Calu3 (cell line): ENCODE measurements around the gene RNF39. TPM values are rescaled to one million over a fixed set of nuclear protein-coding genes. Genes with fewer than 3 reads are reported as not detected.

ENCODE experiments used
- BruUV-seq: library from RNA; stranded (reverse); fragments of 400-500 nt; replicated peaks from 2 replicates; lab custom pipeline; 2021; lab: Mats Ljungman, UMichigan
- CTCF ChIA-PET: fragments of 300-600 bp; sonication (Branson Sonifier 250); formaldehyde crosslinking; loops from one replicate; lab custom pipeline; 2022; ENCODE audit warnings: antibody characterized with exemption; lab: Charles Lee
- DNase-seq: peaks from one replicate; pipeline ENCODE4 v3.0.0; 2022
- H3K27ac Mint-ChIP-seq: one replicate; pipeline ENCODE4 v1.8.0; 2022; ENCODE audit warnings: mixed read lengths; ENCODE audit not compliant: unreplicated experiment
- H3K27me3 Mint-ChIP-seq: one replicate; pipeline ENCODE4 v1.8.0; 2022; ENCODE audit warnings: mixed read lengths; ENCODE audit not compliant: unreplicated experiment
- H3K36me3 Mint-ChIP-seq: one replicate; pipeline ENCODE4 v1.8.0; 2022; ENCODE audit warnings: mild to moderate bottlenecking, moderate library complexity, mixed read lengths; ENCODE audit not compliant: insufficient read depth, unreplicated experiment
- H3K4me1 Mint-ChIP-seq: one replicate; pipeline ENCODE4 v1.8.0; 2022; ENCODE audit warnings: mild to moderate bottlenecking, low read depth, mixed read lengths; ENCODE audit not compliant: unreplicated experiment
- H3K4me3 Mint-ChIP-seq: one replicate; pipeline ENCODE4 v1.8.0; 2022; ENCODE audit warnings: mild to moderate bottlenecking, low read depth, moderate library complexity, mixed read lengths; ENCODE audit not compliant: unreplicated experiment
- H3K9me3 Mint-ChIP-seq: one replicate; pipeline ENCODE4 v1.8.0; 2022; ENCODE audit warnings: low read depth, mixed read lengths; ENCODE audit not compliant: unreplicated experiment
- intact Hi-C: fragments of 100-400 bp; cut with micrococcal nuclease; formaldehyde crosslinking; loops from one replicate; pipeline ENCODE4 v1.10.0; 2022; ENCODE audit not compliant: unreplicated experiment
- total RNA-seq: library from RNA; stranded (reverse); gene quantifications from 2 replicates; pipeline ENCODE4 v1.2.3, GENCODE V29; 2022
- TF ChIP-seq, protein P1 (sequence below): fragments of 200-600 bp; IDR thresholded peaks from one replicate; pipeline ENCODE4 v1.8.0; 2022; ENCODE audit warnings: antibody characterized with exemption; ENCODE audit not compliant: unreplicated experiment

The RNF39 gene
- total RNA-seq, 1 experiment from 2014 or later: 1.3 TPM

GRCh38 chr6:30074331-30075093 lies 1.1 kb downstream of the RNF39 start:
- CTCF ChIA-PET: no interaction called here
- BruUV-seq: no TSS peak
- H3K9me3 Mint-ChIP-seq: no peaks in the 10 kb centered on the region
- TF ChIP-seq, protein P1, sequence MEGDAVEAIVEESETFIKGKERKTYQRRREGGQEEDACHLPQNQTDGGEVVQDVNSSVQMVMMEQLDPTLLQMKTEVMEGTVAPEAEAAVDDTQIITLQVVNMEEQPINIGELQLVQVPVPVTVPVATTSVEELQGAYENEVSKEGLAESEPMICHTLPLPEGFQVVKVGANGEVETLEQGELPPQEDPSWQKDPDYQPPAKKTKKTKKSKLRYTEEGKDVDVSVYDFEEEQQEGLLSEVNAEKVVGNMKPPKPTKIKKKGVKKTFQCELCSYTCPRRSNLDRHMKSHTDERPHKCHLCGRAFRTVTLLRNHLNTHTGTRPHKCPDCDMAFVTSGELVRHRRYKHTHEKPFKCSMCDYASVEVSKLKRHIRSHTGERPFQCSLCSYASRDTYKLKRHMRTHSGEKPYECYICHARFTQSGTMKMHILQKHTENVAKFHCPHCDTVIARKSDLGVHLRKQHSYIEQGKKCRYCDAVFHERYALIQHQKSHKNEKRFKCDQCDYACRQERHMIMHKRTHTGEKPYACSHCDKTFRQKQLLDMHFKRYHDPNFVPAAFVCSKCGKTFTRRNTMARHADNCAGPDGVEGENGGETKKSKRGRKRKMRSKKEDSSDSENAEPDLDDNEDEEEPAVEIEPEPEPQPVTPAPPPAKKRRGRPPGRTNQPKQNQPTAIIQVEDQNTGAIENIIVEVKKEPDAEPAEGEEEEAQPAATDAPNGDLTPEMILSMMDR: no peak
- DNase-seq: no peak
- intact Hi-C loops: no loop called here
- peaks cover 45% of the 10 kb centered on the region for H3K4me1 Mint-ChIP-seq
- H3K27me3 Mint-ChIP-seq: peaks cover 66% of the 10 kb centered on the region
- H3K36me3 Mint-ChIP-seq: peaks cover 54% of the 10 kb centered on the region
- peak overlapping the region; percentile 76 for H3K4me3 Mint-ChIP-seq
- peak overlapping the region; percentile 80 for H3K27ac Mint-ChIP-seq

- peaks cover 54% of the 10 kb centered on the region for H3K36me3 Mint-ChIP-seq
- no peak overlapping the region for H3K27ac Mint-ChIP-seq
- H3K9me3 Mint-ChIP-seq: no peaks in the 10 kb centered on the region
- CTCF ChIA-PET: no interaction called here
- peaks cover 58% of the 10 kb centered on the region for H3K27me3 Mint-ChIP-seq
- H3K4me3 Mint-ChIP-seq: peak overlapping the region; percentile 76
- peaks cover 46% of the 10 kb centered on the region for H3K4me1 Mint-ChIP-seq
- intact Hi-C loops: no loop called here
- no peak for DNase-seq
- no TSS peak for BruUV-seq
- TF ChIP-seq, protein P1: no peak
Measured at GRCh38 chr6:30073489-30074235, 1.9 kb downstream of the RNF39 start.

DNA sequence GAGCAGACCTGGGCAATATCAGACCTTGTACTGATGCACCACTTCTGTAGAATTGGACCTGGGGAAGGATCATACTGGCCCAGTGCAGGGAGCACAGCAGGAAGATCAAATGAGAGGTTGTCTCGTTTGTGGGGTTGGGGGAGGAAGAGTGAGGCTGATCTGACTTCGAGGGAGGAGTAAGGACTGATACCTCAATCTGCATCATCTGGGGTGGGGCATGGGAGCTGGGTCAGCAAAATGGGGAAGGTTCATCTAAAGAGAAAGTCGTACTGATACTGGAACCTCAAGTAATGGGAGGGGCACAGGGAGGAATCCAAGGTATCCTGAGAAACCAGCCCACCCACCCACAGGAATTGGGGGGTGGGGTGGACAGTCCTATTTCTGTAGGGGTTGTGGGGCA lies 3.7 kb downstream of the RNF39 start:
- Mint-ChIP-seq H3K4me3 (no peak overlapping the region), H3K36me3 (peaks cover 71% of the 10 kb centered on the region), H3K4me1 (peaks cover 62% of the 10 kb centered on the region), H3K27me3 (peaks cover 51% of the 10 kb centered on the region), H3K9me3 (no peaks in the 10 kb centered on the region), H3K27ac (peak overlapping the region; percentile 15)
- DNase-seq: no peak
- intact Hi-C loops: no loop called here
- TF ChIP-seq, protein P1: no peak
- CTCF ChIA-PET: no interaction called here
- no TSS peak for BruUV-seq

DNA sequence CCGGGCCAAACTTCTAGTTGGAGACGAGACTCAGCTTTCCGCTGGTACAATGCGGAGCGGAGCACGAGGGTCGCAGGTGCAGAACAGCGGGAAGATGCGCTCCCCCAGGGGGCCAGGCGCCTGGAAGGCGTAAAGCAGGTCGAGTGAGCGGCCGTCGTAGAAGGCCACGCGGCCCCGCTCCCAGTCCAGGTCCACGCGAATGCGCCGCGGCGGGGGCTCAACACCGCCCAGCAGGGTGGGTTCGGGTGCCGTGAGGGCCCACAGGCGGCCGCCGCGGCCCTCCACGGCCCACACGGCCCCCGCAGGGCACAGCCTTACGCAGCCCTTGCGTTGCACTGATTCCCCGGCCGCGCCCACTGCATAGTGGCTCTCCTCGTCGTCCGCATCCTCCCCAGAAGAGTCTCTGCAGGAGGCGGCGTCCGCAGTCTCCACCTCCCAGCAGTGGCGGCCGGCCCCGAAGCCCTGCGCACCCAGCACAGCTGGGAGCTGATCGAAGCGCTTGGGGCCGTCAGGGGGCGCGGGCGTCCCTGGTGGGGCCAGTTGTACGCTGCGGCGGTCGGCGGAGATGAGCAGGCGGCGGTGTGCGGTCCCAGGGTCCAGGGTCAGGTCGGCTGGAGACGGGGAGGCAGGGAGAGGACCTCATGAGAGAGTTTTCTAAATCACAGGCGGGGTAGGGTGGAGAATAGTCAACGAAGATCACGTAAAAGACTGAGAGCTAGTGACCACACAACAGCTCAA lies 4.3 kb downstream of the RNF39 start:
- no TSS peak for BruUV-seq
- TF ChIP-seq, protein P1: no peak
- Mint-ChIP-seq H3K27me3 (peaks cover 51% of the 10 kb centered on the region), H3K4me1 (peaks cover 60% of the 10 kb centered on the region), H3K9me3 (no peaks in the 10 kb centered on the region), H3K4me3 (no peak overlapping the region), H3K36me3 (peaks cover 71% of the 10 kb centered on the region), H3K27ac (peak overlapping the region; percentile 15)
- CTCF ChIA-PET: no interaction called here
- intact Hi-C loops: no loop called here
- DNase-seq: no peak
